HG03432 (cell line): ENCODE measurements around the gene NPAS2.

Experiments used
- ATAC-seq: cut with Tn5 transposase; IDR thresholded peaks from one replicate; pipeline ENCODE4 v1.9.1; 2021; ENCODE audit warnings: mild to moderate bottlenecking, moderate library complexity; ENCODE audit not compliant: unreplicated experiment

NPAS2 gene

GRCh38 chr2:100879296-100879695 lies 59.4 kb downstream of the NPAS2 start:
- no peak for ATAC-seq

GRCh38 chr2:100880036-100880435 lies 60.1 kb downstream of the NPAS2 start:
- no peak for ATAC-seq

GRCh38 chr2:100880730-100881129 lies 60.8 kb downstream of the NPAS2 start:
- no peak for ATAC-seq

GRCh38 chr2:100882645-100883613 lies 63.0 kb downstream of the NPAS2 start:
- no peak for ATAC-seq

- no peak for ATAC-seq
These were observed 64.2 kb downstream of the NPAS2 start for GRCh38 chr2:100884145-100884621.

- ATAC-seq: no peak
These were observed 66.1 kb downstream of the NPAS2 start for GRCh38 chr2:100886085-100886484.

GRCh38 chr2:100887039-100887578 lies 67.2 kb downstream of the NPAS2 start:
- ATAC-seq: no peak

GRCh38 chr2:100887713-100888495 lies 68.0 kb downstream of the NPAS2 start:
- ATAC-seq: no peak

GRCh38 chr2:100888601-100889000 lies 68.7 kb downstream of the NPAS2 start:
- no peak for ATAC-seq

GRCh38 chr2:100889286-100889685 lies 69.3 kb downstream of the NPAS2 start:
- ATAC-seq: no peak

GRCh38 chr2:100891906-100892642 lies 72.1 kb downstream of the NPAS2 start:
- ATAC-seq: no peak

GRCh38 chr2:100893392-100894104 lies 73.6 kb downstream of the NPAS2 start:
- no peak for ATAC-seq

GRCh38 chr2:100894105-100894795 lies 74.3 kb downstream of the NPAS2 start:
- ATAC-seq: no peak

GRCh38 chr2:100894796-100895156 lies 74.8 kb downstream of the NPAS2 start:
- ATAC-seq: no peak

- no peak for ATAC-seq
These were observed 75.5 kb downstream of the NPAS2 start for GRCh38 chr2:100895402-100895801.

- no peak for ATAC-seq
These were observed 76.2 kb downstream of the NPAS2 start for GRCh38 chr2:100895934-100896685.

GRCh38 chr2:100898035-100898665 lies 78.2 kb downstream of the NPAS2 start:
- no peak for ATAC-seq

- ATAC-seq: no peak
These were observed 80.3 kb downstream of the NPAS2 start for GRCh38 chr2:100900156-100900795.
